Gastrocnemius medialis (tissue), 4 donors: Measurements from ENCODE around the gene SEC24C. TPM values are rescaled to one million over a fixed set of nuclear protein-coding genes. Genes with fewer than 3 reads are reported as not detected.
"Not testable (repeated sequence)": the region's sequence is repeated elsewhere in the genome, so short reads cannot be mapped to it uniquely, and the experiment has no call there.

Experiments used
- ATAC-seq, 2 donors: fragments of 150-250 bp; one replicate each; pipeline ENCODE4 v1.9.1; 2016
- DNase-seq, 2 donors: peaks; one replicate each; pipeline ENCODE4 v3.0.0-alpha.2; 2019
- H3K27ac ChIP-seq, 4 donors: fragments of 200-600 bp; sonication (generic); 1 replicate in 1 of 4; 2 replicates in 3 of 4; pipeline ENCODE4 v1.5.1; 2016 to 2018; ENCODE audit warnings: mild to moderate bottlenecking in 2 of 4, moderate library complexity in 1 of 4
- H3K27me3 ChIP-seq, 3 donors: fragments of 200-600 bp; sonication (generic) in 2 of 3; 1 replicate in 1 of 3; 2 replicates in 2 of 3; pipeline versions ENCODE4 v1.5.1 to v1.6.0; 2016 to 2019; ENCODE audit warnings: mild to moderate bottlenecking in 1 of 3, moderate library complexity in 1 of 3
- H3K36me3 ChIP-seq, 2 donors: fragments of 200-600 bp; sonication (generic) in 1 of 2; one replicate each; pipeline ENCODE4 v1.5.1; 2017 to 2018
- H3K4me1 ChIP-seq, 2 donors: fragments of 200-600 bp; sonication (generic) in 1 of 2; one replicate each; pipeline ENCODE4 v1.5.1; 2016 to 2017; ENCODE audit warnings: mild to moderate bottlenecking in 2 of 2
- H3K4me3 ChIP-seq, 4 donors: fragments of 200-600 bp; sonication (generic) in 3 of 4; 1 replicate in 1 of 4; 2 replicates in 3 of 4; pipeline ENCODE4 v1.5.1; 2016 to 2019; ENCODE audit warnings: mild to moderate bottlenecking in 2 of 4
- H3K9me3 ChIP-seq, 3 donors: fragments of 200-600 bp; sonication (generic) in 2 of 3; 1 replicate in 1 of 3; 2 replicates in 2 of 3; pipeline ENCODE4 v1.5.1; 2016 to 2019
- CTCF ChIP-seq, 5 experiments: fragments of 450-650 bp in 3 of 5; fragments of 200-600 bp in 2 of 5; sonication (generic) in 2 of 5; IDR thresholded peaks in 4 of 5; conservative IDR thresholded peaks in 1 of 5; 1 replicate in 4 of 5; 2 replicates in 1 of 5; pipeline ENCODE4 v1.5.1; 2016 to 2019; ENCODE audit warnings: antibody characterized with exemption in 5 of 5, mild to moderate bottlenecking in 3 of 5, moderate library complexity in 3 of 5
- POLR2A ChIP-seq, 2 donors: fragments of 450-650 bp; IDR thresholded peaks; one replicate each; pipeline ENCODE4 v1.6.1; 2017; ENCODE audit warnings: antibody characterized with exemption in 2 of 2, mild to moderate bottlenecking in 2 of 2, moderate library complexity in 2 of 2
- in situ Hi-C, 4 donors: fragments of 200-750 bp; cut with MboI; loops; one replicate each; pipeline versions ENCODE4 v1.15.0 to v1.8.0; 2017; ENCODE audit warnings: low sequenced_read_pairs in 4 of 4
- intact Hi-C: fragments of 100-400 bp; cut with DNase I; formaldehyde crosslinking; loops from one replicate; pipeline ENCODE4 v1.15.1; 2023; ENCODE audit warnings: low total_unique reads
- total RNA-seq, 4 donors: library from RNA; depleted of rRNA; stranded (reverse); fragments of >200 nt; gene quantifications; one replicate each; pipeline versions ENCODE4 v1.1.0 to v1.2.3, GENCODE V29; 2016

SEC24C gene
- total RNA-seq, 4 donors from 2014 or later, result 43.6 to 90.5 (median 69.6) TPM

- intact Hi-C loops, H3K27me3 ChIP-seq, in situ Hi-C loops, H3K27ac ChIP-seq, DNase-seq, ATAC-seq, H3K4me3 ChIP-seq, H3K9me3 ChIP-seq: not testable (repeated sequence)
- Histone ChIP-seq H3K36me3 (peaks cover 0 to 20% of the 10 kb centered on the region in 2 donors), H3K4me1 (peaks cover 13 to 24% of the 10 kb centered on the region in 2 donors)
Observed at GRCh38 chr10:73711683-73712082, 32.5 kb upstream of the SEC24C start.

GRCh38 chr10:73713912-73714311 lies 30.3 kb upstream of the SEC24C start:
- in situ Hi-C loops, DNase-seq, H3K27me3 ChIP-seq, H3K9me3 ChIP-seq, intact Hi-C loops, H3K4me3 ChIP-seq: not testable (repeated sequence)
- H3K4me1 ChIP-seq, result peaks cover 13 to 27% of the 10 kb centered on the region in 2 donors
- H3K27ac ChIP-seq, result peak overlapping the region in 3 of 4 donors; percentile 18 to 56 (median 42)
- H3K36me3 ChIP-seq, result peaks cover 0 to 42% of the 10 kb centered on the region in 2 donors
- ATAC-seq, result peak in 1 of 2 donors; percentile 39

- Histone ChIP-seq H3K27ac (peak overlapping the region in 2 of 4 donors; percentile 42 to 56), H3K4me1 (peaks cover 13 to 27% of the 10 kb centered on the region in 2 donors), H3K36me3 (peaks cover 0 to 46% of the 10 kb centered on the region in 2 donors)
- H3K27me3 ChIP-seq, ATAC-seq, DNase-seq, H3K9me3 ChIP-seq, intact Hi-C loops, H3K4me3 ChIP-seq, in situ Hi-C loops: not testable (repeated sequence)
Observed at GRCh38 chr10:73714483-73714882, 29.7 kb upstream of the SEC24C start.

GRCh38 chr10:73715179-73716156 lies 28.7 kb upstream of the SEC24C start:
- Histone ChIP-seq H3K4me1 (peaks cover 13 to 27% of the 10 kb centered on the region in 2 donors), H3K27ac (peak overlapping the region; percentile 57 to 80 (median 74)), H3K36me3 (peaks cover 0 to 50% of the 10 kb centered on the region in 2 donors)
- H3K9me3 ChIP-seq, intact Hi-C loops, H3K4me3 ChIP-seq, in situ Hi-C loops, H3K27me3 ChIP-seq: not testable (repeated sequence)
- ATAC-seq, result peak; percentile 59 to 86
- peak in 1 of 2 donors; percentile 34 for DNase-seq

GRCh38 chr10:73716251-73716650 lies 27.9 kb upstream of the SEC24C start:
- Histone ChIP-seq H3K27me3 (no peaks in the 10 kb centered on the region), H3K4me3 (no peak overlapping the region), H3K9me3 (no peaks in the 10 kb centered on the region), H3K4me1 (peaks cover 11 to 22% of the 10 kb centered on the region in 2 donors), H3K27ac (peak overlapping the region; percentile 57 to 80 (median 74)), H3K36me3 (peaks cover 0 to 56% of the 10 kb centered on the region in 2 donors)
- DNase-seq (no peak), ATAC-seq (peak; percentile 76 to 79)
- intact Hi-C loops (no loop called here), in situ Hi-C loops (no loop called here)
- TF ChIP-seq POLR2A (IDR thresholded peaks at IDR 0.05), result no peak
- no peak for TF ChIP-seq CTCF (IDR thresholded peaks at IDR 0.05 in 4 of 5, conservative IDR thresholded peaks at IDR 0.05 in 1 of 5)

GRCh38 chr10:73717556-73717955 lies 26.6 kb upstream of the SEC24C start:
- intact Hi-C loops, result no loop called here
- peaks cover 0 to 63% of the 10 kb centered on the region in 2 donors for H3K36me3 ChIP-seq

GRCh38 chr10:73720561-73720960 lies 23.6 kb upstream of the SEC24C start:
- H3K36me3 ChIP-seq, result peaks cover 0 to 79% of the 10 kb centered on the region in 2 donors
- DNase-seq, in situ Hi-C loops, ATAC-seq, intact Hi-C loops, H3K9me3 ChIP-seq, H3K27me3 ChIP-seq, H3K4me3 ChIP-seq: not testable (repeated sequence)
- H3K27ac ChIP-seq, result peak overlapping the region in 1 of 4 donors; percentile 28
- peaks cover 7 to 14% of the 10 kb centered on the region in 2 donors for H3K4me1 ChIP-seq

More at GRCh38 chr10:73717556-73717955, 26.6 kb upstream of the SEC24C start:
- TF ChIP-seq POLR2A (IDR thresholded peaks at IDR 0.05), result no peak
- TF ChIP-seq CTCF (IDR thresholded peaks at IDR 0.05 in 4 of 5, conservative IDR thresholded peaks at IDR 0.05 in 1 of 5), result no peak
- peak overlapping the region in 3 of 4 donors; percentile 2 to 80 (median 57) for H3K27ac ChIP-seq
- no peak for DNase-seq
- H3K9me3 ChIP-seq, result no peaks in the 10 kb centered on the region
- H3K27me3 ChIP-seq, result no peaks in the 10 kb centered on the region
- in situ Hi-C loops, result no loop called here
- ATAC-seq, result no peak
- peaks cover 9 to 21% of the 10 kb centered on the region in 2 donors for H3K4me1 ChIP-seq
- H3K4me3 ChIP-seq, result no peak overlapping the region
